HG03060 (cell line): ENCODE data around the gene NOX4.

Experiments
- ATAC-seq: cut with Tn5 transposase; IDR thresholded peaks from one replicate; pipeline ENCODE4 v1.9.1; 2021; ENCODE audit warnings: low read depth, moderate number of reproducible peaks; ENCODE audit not compliant: unreplicated experiment

NOX4 gene

DNA sequence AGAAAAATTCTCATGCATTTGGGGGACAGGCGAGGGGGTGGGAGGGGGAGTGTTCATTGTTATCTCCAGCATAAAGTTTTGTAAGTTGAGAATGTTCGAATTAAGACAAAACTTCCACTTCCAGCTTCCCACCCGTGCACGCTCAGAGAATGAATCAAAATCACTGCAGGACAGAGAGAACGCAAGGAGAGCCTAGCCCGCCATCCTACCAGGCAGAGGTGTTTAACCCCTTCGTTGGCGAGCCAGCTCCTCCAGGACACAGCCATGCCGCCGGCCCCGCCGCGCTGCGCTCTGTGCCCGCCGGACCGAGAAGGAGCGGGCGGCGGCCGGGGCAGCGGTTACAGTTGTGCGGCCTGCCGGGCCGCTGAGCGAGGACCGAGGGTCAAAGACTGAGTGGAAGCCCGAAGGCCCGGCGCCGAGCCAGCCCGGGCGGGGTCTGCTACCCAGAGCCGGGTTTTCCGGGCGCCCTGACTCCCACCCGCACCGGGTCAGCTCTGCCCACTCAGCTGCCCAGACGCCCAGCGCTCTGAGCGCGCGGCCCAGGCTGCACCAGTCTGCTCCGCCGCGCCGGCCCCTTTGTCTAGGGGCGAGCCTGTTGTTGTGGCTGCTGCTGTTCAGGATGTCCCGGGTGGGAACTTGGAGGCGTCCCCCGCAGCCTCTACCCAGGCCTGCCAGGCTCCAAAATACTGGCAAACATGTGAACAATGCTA is at the start of gene NOX4:
Gene NOX4 (minus strand): TSS at position 395 of the 710 bp plus-strand sequence. CDS start 129 bp downstream, at position 266.
- ATAC-seq = no peak

DNA sequence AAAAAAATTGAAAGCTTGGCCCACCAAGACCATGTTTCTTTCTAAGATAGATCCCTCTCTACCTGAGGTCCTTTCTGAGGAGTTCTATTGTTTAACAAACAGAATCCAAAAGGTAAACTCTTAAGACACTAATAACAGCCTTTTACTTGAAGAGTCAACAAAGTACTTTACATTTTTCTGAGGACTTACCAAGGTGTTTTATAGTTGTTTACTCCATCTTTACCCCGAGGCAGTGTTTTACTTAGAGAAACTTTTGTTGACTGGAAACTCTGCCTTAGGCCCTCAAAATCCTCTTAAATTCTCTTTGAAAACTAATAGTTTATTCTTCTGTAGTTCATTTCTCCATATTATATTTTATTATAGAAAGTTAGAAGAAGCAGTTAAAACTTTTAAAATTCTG is 49.7 kb upstream of the NOX4 start:
- no peak for ATAC-seq

DNA sequence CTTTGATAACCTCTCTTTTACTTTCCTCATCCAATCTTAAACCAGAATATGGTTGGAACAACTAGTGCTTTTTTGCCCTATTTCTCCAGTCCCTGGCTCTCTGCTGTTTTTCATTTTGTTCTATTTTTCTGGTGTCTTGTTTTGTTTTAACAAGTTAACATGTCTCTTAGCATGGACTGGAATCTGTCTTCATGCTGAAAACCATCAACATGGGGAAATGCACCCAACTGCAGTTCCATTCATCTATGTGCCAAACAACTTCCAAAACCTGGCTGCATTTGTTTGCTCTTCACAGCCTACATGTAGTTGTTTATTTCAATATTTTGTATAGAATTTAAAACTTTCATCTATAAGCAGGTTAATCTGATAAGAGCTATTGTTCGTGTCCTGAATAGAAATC is 46.8 kb upstream of the NOX4 start:
- ATAC-seq = no peak

DNA sequence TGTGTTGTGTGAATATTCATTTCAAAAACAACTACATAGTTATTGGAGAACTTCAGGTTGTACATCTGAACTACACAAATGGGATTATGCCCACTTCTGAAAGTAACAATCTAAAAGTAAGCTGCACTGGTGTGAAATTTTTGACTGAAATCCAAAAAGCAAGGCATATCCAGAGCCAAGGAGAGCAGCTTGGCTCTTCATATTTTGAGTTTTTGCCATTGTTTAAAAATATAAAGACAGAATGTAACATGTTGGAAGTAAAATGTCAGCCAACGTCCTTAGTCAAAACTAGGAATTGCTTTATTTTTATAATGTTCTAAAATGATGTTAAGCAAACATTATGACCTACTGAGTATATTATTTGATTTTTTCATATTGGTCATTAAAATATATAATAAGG is 45.8 kb upstream of the NOX4 start:
- no peak for ATAC-seq

DNA sequence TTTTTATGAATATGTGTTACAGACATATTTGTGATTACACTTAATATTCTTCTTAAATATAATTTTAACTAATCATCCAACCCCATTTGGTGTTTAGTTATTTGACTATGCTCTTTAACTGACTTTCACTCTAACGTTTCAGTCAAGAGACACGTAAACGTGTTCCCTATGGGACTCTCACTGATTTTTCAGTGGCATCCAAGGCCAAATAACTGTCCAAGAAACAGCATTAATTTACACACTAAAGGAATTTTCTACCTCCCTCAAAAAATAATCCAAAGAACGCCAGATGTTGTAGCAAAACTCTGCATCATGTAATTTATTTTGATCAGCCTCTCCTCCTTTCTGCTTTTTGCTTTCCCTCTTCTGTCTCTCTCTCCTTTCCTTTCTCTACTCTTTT is 44.0 kb upstream of the NOX4 start:
- no peak for ATAC-seq

DNA sequence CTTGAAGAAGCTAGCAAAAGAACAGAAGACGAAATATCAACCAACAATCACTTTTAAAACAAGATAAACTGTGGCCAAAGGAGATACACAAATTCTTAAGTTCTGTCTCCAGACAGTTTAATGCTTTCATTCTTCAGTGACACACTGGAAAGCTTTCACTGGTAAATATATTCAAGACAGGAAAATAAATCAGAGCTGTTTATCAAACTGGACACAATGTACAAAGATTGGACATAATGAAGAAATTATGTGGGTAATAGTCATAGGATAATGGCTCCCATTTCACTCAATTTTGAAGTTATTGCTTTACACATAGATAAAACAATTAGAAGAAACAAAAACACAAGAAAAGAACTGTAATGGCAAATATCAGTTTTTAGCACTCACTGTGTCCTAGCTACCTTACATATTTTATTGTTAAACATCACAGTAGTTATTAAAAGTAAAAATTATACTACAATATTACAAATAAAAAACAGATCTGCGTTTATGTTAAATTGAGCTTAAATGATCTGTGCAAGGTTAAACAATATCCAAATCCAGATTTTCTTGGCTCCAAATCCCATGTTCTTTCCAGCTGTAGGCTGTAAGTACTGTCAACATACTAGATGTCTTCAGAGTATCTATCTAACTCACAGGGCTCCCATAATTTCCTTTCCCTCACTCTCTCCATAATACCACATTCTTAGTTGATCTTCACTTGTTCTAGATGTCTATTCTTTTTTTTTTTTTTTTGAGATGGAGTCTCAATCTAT is 38.6 kb upstream of the NOX4 start:
- ATAC-seq = no peak

DNA sequence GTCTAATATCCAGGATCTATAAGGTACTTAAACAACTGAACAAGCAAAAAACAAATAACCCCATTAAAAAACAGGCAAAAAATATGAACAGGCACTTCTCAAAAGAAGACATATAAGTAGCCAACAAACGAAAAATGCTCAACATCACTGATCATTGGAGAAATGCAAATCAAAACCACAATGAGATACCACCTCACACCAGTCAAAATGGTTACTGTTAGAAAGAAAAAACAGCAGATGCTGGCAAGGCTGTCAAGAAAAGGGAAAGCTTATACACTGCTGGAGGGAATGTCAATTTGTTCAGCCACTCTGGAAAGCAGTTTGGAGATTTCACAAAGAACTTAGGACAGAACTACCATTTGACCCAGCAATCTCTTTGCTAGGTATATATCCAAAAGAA is 30.6 kb upstream of the NOX4 start:
- ATAC-seq = no peak

DNA sequence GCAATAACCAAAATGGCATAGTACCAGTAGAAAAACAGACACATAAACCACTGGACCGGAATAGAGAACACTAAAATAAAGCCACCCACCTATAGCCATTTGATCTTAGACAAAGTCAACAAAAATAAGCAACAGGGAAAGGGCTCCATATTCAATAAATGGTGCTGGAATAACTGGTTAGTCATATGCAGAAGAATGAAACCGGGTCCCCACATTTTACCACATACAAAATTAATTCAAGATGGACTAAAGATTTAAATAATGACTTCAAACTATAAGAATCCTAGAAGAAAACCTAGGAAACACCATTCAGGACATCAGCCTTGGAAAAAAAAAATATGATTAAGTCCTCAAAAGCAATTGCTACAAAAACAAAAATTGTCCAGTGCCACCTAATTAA is 30.1 kb upstream of the NOX4 start:
- ATAC-seq = no peak

DNA sequence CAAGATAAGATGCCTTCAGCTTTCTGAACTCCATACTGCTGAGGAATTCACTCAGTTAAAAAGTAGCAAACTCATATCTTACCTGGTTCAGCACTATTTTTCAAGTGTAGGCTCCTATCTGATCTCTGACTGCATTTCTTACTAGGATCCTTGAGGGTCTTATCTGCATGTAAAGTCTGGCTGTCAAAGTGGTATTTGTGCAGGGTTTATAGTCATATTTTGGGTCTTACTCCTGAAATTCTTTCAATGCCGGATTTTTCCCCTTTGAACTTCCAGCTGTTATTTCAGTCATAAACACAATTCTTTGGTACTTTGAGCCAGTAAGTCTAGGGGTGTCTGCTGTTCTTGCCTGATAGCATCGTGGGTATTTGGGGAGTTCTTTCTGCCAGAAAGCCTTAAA is 25.3 kb upstream of the NOX4 start:
- no peak for ATAC-seq

DNA sequence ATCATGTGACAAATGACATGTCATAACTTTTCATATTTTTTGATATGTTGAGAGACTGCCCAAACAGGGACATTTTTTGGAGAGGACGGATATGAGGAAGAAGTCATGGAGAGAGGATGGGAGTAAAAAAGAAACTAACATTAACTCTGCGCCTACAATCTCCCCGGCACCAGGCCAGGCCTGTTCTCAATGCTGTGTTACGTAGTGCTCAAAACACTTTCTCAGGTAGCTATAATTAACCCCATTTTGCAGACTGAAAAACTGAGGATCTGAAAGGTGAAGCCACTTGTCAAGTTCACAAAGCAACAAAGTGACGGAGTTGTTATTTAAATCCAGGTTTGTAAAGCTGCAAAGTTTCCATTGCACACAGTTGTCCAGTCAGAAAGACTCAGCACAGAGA is 17.4 kb upstream of the NOX4 start:
- ATAC-seq = no peak

DNA sequence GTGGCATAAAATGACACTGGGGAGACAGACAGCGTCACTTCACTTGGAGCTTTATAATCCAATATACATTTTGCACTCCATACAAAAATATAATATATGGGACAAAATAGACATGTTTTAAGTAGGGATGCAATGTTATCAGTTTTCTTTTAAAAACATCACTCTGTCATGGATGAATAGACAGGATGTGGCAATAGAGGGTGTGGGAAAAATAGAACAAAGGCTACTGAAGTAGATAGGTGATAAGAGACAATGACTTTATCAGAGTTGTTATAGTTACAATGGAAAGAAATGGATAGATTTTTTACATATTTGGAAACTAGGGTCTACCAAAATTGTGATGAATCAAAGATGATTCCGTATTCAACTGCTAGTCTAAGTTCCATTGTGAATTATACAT is 13.1 kb upstream of the NOX4 start:
- no peak for ATAC-seq

DNA sequence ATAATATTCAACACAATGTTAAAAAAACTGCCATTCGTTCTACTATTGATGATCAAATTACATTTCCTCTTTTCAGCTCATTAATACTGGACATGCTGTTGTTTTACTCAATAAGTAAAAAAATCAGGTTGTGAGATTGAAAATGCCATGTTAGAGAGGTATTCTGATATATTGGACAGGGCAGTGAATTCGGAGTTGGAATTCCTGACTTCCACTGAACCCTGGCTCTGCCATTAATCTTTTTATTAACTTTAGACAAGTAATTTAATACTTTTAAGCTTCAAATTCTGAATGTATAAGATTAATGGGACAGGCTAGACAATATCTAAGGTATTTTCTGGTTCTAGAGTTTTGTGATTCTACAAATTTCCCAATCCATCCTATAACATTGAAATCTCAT is 12.2 kb upstream of the NOX4 start:
- ATAC-seq = no peak

DNA sequence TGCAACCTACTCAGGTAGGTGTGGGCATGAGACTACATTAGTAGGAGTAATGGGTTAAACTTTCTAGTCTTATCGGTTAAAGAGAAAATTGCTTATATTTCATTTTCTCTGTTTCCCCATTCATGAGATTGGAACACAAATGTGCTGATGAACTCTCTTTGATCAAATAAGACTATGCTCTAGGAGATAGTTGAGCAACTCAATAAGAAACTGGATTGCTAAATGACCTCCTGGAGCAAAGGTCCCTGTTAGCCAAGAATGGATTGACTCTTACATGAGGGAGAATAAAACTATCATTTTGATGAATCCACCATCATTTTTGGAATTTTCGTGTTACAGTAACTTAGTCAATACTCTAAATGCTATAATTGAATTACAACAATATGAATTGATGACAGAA is 11.1 kb upstream of the NOX4 start:
- ATAC-seq = no peak

DNA sequence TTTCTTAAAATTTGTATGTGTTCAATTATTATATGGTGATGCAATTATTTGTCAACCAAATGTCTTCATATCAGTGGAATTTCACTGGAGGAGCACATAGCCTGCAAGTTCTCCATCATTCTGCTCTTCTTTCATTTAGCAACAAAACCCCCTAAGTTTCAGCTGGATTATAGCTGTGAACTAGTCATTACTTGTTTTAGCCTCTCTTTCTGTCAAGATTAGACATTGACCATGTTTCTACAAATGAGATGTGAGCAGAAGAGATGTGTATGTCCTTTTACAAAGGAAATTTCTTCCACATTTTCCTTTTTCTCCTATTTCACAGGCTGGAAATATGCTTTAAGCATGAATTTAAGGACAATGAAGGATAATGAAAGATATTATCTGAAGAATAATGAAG is 9.2 kb upstream of the NOX4 start:
- ATAC-seq = no peak

DNA sequence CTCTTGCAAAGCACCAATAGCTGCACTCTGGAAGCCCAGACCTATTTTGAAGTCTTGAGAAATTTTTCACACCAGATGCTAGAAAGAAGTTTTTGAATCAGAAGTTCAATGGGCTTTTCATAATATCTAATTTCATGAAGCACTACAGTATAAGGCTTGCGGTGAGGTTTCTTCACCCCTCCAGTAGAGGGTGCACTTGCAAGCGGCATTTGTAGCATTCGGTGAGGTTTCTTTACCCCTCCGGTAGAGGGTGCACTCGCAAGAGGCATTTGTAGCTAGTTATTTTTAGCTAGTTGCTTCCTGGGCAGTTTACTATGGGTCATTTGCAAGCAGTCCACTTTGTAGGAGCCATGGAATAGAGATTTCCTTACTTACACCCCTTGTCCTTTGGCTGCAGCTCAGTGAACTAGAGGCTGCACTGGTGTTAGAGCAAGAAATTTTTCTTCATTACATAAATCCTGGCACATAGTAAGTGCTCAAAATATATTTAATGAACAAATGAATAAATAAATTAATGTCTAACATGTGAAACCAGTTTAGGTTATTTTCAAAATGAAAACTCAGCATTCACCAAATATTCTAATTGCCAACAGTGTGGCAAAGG is 7.8 kb upstream of the NOX4 start:
- ATAC-seq = no peak

DNA sequence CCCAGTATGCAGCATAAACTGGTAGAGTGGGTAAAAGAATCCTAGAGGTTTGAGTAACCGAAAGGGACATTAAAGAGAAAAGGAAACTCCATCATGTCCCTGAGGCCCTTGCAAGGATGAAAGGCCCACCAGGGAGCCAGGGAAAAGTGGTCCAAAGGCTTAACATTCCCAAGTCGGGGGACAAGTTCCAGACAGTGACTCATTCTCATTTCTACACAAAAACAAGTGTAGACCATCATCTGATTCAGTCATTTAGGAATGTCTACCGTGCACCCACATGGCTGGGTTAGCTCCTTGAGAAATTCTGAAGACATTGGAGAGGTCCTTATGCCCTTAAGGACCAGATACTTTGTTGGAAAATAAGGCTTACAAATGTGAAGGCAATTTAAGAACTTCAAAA is 4.8 kb upstream of the NOX4 start:
- no peak for ATAC-seq

DNA sequence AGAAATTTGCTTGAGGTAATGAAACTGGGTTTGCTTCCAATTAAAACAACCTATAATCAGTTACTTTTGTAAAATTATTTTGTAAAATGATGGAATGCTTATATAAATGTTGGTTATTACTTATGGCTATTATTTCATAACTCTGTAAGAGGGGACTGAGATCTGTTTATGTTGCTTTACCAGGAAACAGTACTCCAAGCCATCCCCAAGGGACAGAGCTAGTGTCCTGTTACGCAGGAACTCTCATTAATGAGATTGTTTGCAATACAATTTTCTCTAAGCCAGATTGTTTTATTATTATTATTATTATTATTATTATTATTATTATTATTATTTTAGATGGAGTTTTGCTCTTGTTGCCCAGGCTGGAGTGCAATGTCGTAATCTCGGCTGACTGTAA is 2.3 kb upstream of the NOX4 start:
- ATAC-seq = no peak

DNA sequence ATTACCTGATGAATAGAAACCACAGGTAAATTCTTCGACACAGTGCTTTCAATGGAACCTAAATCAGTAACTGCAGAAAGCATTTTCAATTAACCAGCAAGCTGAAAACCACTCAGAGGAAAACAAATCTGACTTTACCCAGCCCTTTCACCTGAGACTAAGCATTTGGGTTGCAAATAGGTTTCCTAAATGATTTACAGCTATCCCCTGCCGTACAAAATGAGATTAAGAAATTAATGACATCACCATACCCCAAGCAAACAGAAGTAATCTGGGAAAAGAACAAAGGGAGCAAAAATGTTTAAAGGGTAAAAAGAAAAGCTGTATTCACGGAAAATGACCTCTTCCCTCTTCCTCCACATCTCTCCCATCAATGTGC is 584 bp downstream of the NOX4 start:
- ATAC-seq = no peak

DNA sequence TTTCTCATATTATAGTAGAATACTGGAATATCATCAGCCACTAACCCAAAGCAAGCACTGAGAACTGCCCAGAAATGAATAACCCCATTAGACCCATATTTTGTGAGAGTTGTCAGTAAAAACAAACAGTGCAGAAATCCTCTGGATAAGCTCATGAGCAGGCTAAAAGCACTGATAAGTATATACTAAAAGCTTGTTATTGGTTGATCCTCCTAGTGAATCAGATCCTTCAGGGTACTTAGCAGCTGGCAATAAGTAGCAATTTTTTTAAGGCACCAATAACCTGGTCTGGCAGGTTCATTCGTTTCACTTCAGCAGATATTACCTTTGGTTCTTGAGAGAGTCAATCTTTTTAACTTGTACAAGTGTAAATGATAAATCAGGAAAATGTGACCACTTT is 1.2 kb downstream of the NOX4 start:
- ATAC-seq = no peak

DNA sequence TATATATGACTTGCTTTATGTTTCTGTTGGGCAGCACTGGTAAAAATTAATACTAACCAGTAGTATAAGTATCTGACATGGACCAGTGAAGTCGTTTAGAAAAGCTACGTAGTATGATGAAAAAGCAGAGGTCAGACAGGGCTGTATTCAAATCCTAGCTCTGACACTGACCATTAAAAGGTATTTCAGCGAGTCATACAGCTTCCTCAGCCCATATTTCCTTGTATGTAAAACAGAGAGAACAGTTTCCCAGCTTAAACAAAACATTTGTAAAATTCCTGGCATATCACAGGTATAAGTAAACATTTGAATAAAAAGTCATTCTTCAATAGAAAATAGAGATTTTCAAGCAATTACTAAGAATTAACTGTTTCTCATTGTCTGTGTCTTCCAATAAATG is 4.2 kb downstream of the NOX4 start:
- ATAC-seq = no peak

DNA sequence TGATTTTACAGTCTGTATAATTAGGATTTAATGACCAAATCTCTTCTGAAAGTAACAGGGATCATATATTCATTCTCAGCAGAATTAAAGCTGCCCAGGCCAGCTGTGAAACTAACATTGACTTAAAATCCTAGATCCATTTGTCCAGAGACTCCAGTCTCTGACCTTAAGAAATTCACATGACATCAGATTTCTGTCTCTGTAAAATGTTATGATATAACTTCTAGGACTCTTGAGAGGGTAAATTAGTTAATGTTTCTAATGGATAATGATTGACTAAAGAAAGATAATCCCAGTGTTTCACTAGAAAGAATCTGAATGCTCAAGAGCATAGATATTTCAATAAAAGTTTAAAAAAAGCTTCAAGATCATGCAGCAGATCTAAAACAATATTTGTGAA is 6.3 kb downstream of the NOX4 start:
- ATAC-seq = no peak

DNA sequence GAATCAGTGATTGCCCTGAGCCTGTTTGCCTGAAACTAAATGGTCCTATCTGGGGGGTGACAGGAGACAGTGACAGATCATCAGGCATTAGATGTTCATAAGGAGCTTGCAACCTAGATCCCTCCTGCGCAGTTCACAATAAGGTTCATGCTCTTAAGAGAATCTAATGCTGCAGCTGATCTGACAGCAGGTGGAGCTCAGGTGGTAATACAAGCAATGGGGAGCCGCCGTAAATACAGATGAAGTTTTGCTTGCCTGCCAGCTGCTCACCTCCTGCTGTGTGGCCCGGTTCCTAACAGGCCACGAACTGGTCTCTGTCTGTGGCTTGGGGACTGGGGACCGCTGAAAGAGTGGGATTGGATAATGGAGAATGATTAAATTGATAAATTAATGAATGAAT is 14.0 kb downstream of the NOX4 start:
- ATAC-seq = no peak
